ENCODE results near the gene SPON1. TPM values are rescaled to one million over a fixed set of nuclear protein-coding genes. Genes with fewer than 3 reads are reported as not detected.
"Not testable (repeated sequence)": the region's sequence is repeated elsewhere in the genome, so short reads cannot be mapped to it uniquely, and the experiment has no call there.

Gene SPON1
- total RNA-seq, 2 experiments from 2014 or later: 0.22 to 0.31 TPM

- Mint-ChIP-seq H3K9me3 (no peaks in the 10 kb centered on the region), H3K4me1 (ENCODE audit: low read depth) (peaks cover 27% of the 10 kb centered on the region), H3K27ac (no peak overlapping the region), H3K36me3 (peaks cover 16% of the 10 kb centered on the region), H3K4me3 (no peak overlapping the region), H3K27me3 (no peaks in the 10 kb centered on the region)
- intact Hi-C loops (cut with micrococcal nuclease): no loop called here
- CTCF ChIA-PET: interaction anchor here (2.0 kb wide), 1 partner anchor 18 kb away, joined by 6 read pairs; no protein-coding TSS in a partner anchor
- no peak for DNase-seq
- POLR2A ChIA-PET: no interaction called here
These were observed 305.5 kb downstream of the SPON1 start for GRCh38 chr11:14267861-14268635.

- H3K9me3 Mint-ChIP-seq: no peaks in the 10 kb centered on the region
- H3K4me3 Mint-ChIP-seq: no peak overlapping the region
- peaks cover 27% of the 10 kb centered on the region for H3K4me1 Mint-ChIP-seq (ENCODE audit: low read depth)
- H3K36me3 Mint-ChIP-seq: peaks cover 11% of the 10 kb centered on the region
- no peaks in the 10 kb centered on the region for H3K27me3 Mint-ChIP-seq
- CTCF ChIA-PET: interaction anchor here (1.3 to 2.0 kb wide), 2 partner anchors 20 to 313 kb away, joined by 6 read pairs; no protein-coding TSS in a partner anchor
- no peak overlapping the region for H3K27ac Mint-ChIP-seq
- intact Hi-C loops (cut with micrococcal nuclease): no loop called here
- DNase-seq: no peak
- POLR2A ChIA-PET: no interaction called here
These were observed 307.4 kb downstream of the SPON1 start for GRCh38 chr11:14269692-14270573.

- peaks cover 2% of the 10 kb centered on the region for H3K36me3 Mint-ChIP-seq
- peak overlapping the region; percentile 30 for H3K27ac Mint-ChIP-seq
These were observed 308.4 kb downstream of the SPON1 start for GRCh38 chr11:14270690-14271542.

GRCh38 chr11:14273895-14274294 lies 311.4 kb downstream of the SPON1 start:
- intact Hi-C loops (cut with micrococcal nuclease): no loop called here
- Mint-ChIP-seq H3K4me3 (no peak overlapping the region), H3K36me3 (peaks cover 2% of the 10 kb centered on the region), H3K27ac (no peak overlapping the region), H3K27me3 (no peaks in the 10 kb centered on the region), H3K9me3 (no peaks in the 10 kb centered on the region), H3K4me1 (ENCODE audit: low read depth) (peaks cover 30% of the 10 kb centered on the region)
- DNase-seq: no peak
- ChIA-PET POLR2A (no interaction called here), CTCF (no interaction called here)

More at GRCh38 chr11:14270690-14271542, 308.4 kb downstream of the SPON1 start:
- H3K9me3 Mint-ChIP-seq: no peaks in the 10 kb centered on the region
- peak overlapping the region; percentile 13 for H3K4me3 Mint-ChIP-seq
- ChIA-PET POLR2A (no interaction called here), CTCF (no interaction called here)
- peaks cover 27% of the 10 kb centered on the region for H3K4me1 Mint-ChIP-seq (ENCODE audit: low read depth)
- no peaks in the 10 kb centered on the region for H3K27me3 Mint-ChIP-seq
- intact Hi-C loops (cut with micrococcal nuclease): no loop called here
- DNase-seq: peak; percentile 43

- no peaks in the 10 kb centered on the region for H3K27me3 Mint-ChIP-seq
- intact Hi-C loops (cut with micrococcal nuclease): no loop called here
- H3K4me3 Mint-ChIP-seq: no peak overlapping the region
- H3K27ac Mint-ChIP-seq: no peak overlapping the region
- H3K4me1 Mint-ChIP-seq (ENCODE audit: low read depth): peaks cover 26% of the 10 kb centered on the region
- no peak for DNase-seq
- H3K36me3 Mint-ChIP-seq: peaks cover 5% of the 10 kb centered on the region
- H3K9me3 Mint-ChIP-seq: no peaks in the 10 kb centered on the region
- ChIA-PET CTCF (no interaction called here), POLR2A (no interaction called here)
These were observed 312.6 kb downstream of the SPON1 start for GRCh38 chr11:14275076-14275475.

- H3K9me3 Mint-ChIP-seq; H3K4me1 Mint-ChIP-seq (ENCODE audit: low read depth); POLR2A ChIA-PET; H3K27ac Mint-ChIP-seq; H3K36me3 Mint-ChIP-seq; H3K4me3 Mint-ChIP-seq; H3K27me3 Mint-ChIP-seq; intact Hi-C loops (cut with micrococcal nuclease); DNase-seq: not testable (repeated sequence)
- CTCF ChIA-PET: interaction anchor here (1.2 kb wide), 1 partner anchor 22 kb away, joined by 3 read pairs; no protein-coding TSS in a partner anchor
These were observed 316.3 kb downstream of the SPON1 start for GRCh38 chr11:14278869-14279268.

GRCh38 chr11:14288189-14288935 lies 325.8 kb downstream of the SPON1 start:
- Mint-ChIP-seq H3K4me3 (no peak overlapping the region), H3K27ac (peak overlapping the region; percentile 57), H3K9me3 (no peaks in the 10 kb centered on the region), H3K36me3 (peaks cover 17% of the 10 kb centered on the region), H3K4me1 (ENCODE audit: low read depth) (peaks cover 9% of the 10 kb centered on the region), H3K27me3 (no peaks in the 10 kb centered on the region)
- intact Hi-C loops (cut with micrococcal nuclease): no loop called here
- no peak for DNase-seq
- ChIA-PET POLR2A (interaction anchor here (0.7 kb wide), 1 partner anchor 126 kb away, joined by 3 read pairs; no protein-coding TSS in a partner anchor), CTCF (interaction anchor here (1.4 to 1.7 kb wide), 3 partner anchors 8 to 167 kb away, joined by 3 to 6 read pairs (median 4); no protein-coding TSS in a partner anchor)

GRCh38 chr11:14290422-14290821 lies 327.9 kb downstream of the SPON1 start:
- Mint-ChIP-seq H3K4me1 (ENCODE audit: low read depth) (peaks cover 9% of the 10 kb centered on the region), H3K4me3 (no peak overlapping the region), H3K27me3 (no peaks in the 10 kb centered on the region), H3K27ac (no peak overlapping the region), H3K36me3 (peaks cover 25% of the 10 kb centered on the region), H3K9me3 (no peaks in the 10 kb centered on the region)
- intact Hi-C loops (cut with micrococcal nuclease): no loop called here
- CTCF ChIA-PET: interaction anchor here (2.1 kb wide), 1 partner anchor 10 kb away, joined by 7 read pairs; no protein-coding TSS in a partner anchor
- no peak for DNase-seq
- POLR2A ChIA-PET: no interaction called here

- CTCF ChIA-PET: interaction anchor here (0.8 to 7.2 kb wide), 10 partner anchors 9 to 171 kb away, joined by 3 to 147 read pairs (median 6); no protein-coding TSS in a partner anchor
- POLR2A ChIA-PET: no interaction called here
- no peaks in the 10 kb centered on the region for H3K27me3 Mint-ChIP-seq
- no peak overlapping the region for H3K27ac Mint-ChIP-seq
- no peak overlapping the region for H3K4me3 Mint-ChIP-seq
- H3K9me3 Mint-ChIP-seq: no peaks in the 10 kb centered on the region
- intact Hi-C loops (cut with micrococcal nuclease): loop anchor here (1.0 to 5.0 kb wide), 4 partner anchors 115 to 607 kb away; no protein-coding TSS in a partner anchor
- H3K4me1 Mint-ChIP-seq (ENCODE audit: low read depth): peaks cover 2% of the 10 kb centered on the region
- DNase-seq: no peak
- H3K36me3 Mint-ChIP-seq: no peaks in the 10 kb centered on the region
These were observed 337.4 kb downstream of the SPON1 start for GRCh38 chr11:14299921-14300320.

- H3K27me3 Mint-ChIP-seq: no peaks in the 10 kb centered on the region
- H3K36me3 Mint-ChIP-seq: no peaks in the 10 kb centered on the region
- no peak overlapping the region for H3K27ac Mint-ChIP-seq
- H3K4me3 Mint-ChIP-seq: no peak overlapping the region
- H3K4me1 Mint-ChIP-seq (ENCODE audit: low read depth): peaks cover 2% of the 10 kb centered on the region
- no peaks in the 10 kb centered on the region for H3K9me3 Mint-ChIP-seq
- CTCF ChIA-PET: interaction anchor here (0.6 to 7.2 kb wide), 29 partner anchors 8 to 608 kb away, joined by 3 to 147 read pairs (median 4); partner anchors contain the start of gene PSMA1
- intact Hi-C loops (cut with micrococcal nuclease): loop anchor here (1.0 to 5.0 kb wide), 4 partner anchors 114 to 607 kb away; no protein-coding TSS in a partner anchor
- peak; percentile 66 for DNase-seq
- POLR2A ChIA-PET: interaction anchor here (0.7 kb wide), 1 partner anchor 57 kb away, joined by 3 read pairs; no protein-coding TSS in a partner anchor
These were observed 338.3 kb downstream of the SPON1 start for GRCh38 chr11:14300661-14301304.
